Liver (tissue), 9 donors: ENCODE data around the gene ARHGAP29. TPM values are rescaled to one million over a fixed set of nuclear protein-coding genes. Genes with fewer than 3 reads are reported as not detected.

Experiments
- DNase-seq: peaks from one replicate; pipeline ENCODE4 v3.0.0-alpha.2; 2017; ENCODE audit warnings: low spot score
- H3K27ac ChIP-seq, 2 donors: one replicate each; pipeline ENCODE4 v1.7.0; 2013; ENCODE audit warnings: inconsistent platforms in 2 of 2, low read length in 2 of 2, control low read depth in 1 of 2, low read depth in 1 of 2, mild to moderate bottlenecking in 1 of 2
- H3K27me3 ChIP-seq, 4 donors: one replicate each; pipeline versions ENCODE4 v1.6.1 to v1.7.0; 2013; ENCODE audit warnings: low read length in 3 of 4, inconsistent platforms in 1 of 4, mild to moderate bottlenecking in 1 of 4, moderate library complexity in 1 of 4; ENCODE audit not compliant: control insufficient read depth in 4 of 4, insufficient read depth in 4 of 4
- H3K36me3 ChIP-seq, 4 donors: one replicate each; pipeline versions ENCODE4 v1.6.1 to v1.7.0; 2013; ENCODE audit warnings: low read length in 3 of 4, mild to moderate bottlenecking in 3 of 4, low read depth in 1 of 4, moderate library complexity in 1 of 4; ENCODE audit not compliant: control insufficient read depth in 4 of 4, insufficient read depth in 3 of 4
- H3K4me1 ChIP-seq, 4 donors: one replicate each; pipeline versions ENCODE4 v1.6.1 to v1.7.0; 2013; ENCODE audit warnings: low read length in 3 of 4, mild to moderate bottlenecking in 3 of 4, moderate library complexity in 1 of 4; ENCODE audit not compliant: control insufficient read depth in 4 of 4, insufficient read depth in 4 of 4
- H3K4me3 ChIP-seq, 3 donors: one replicate each; pipeline versions ENCODE4 v1.6.1 to v1.7.0; 2013; ENCODE audit warnings: low read length in 3 of 3, control low read depth in 1 of 3, low read depth in 1 of 3, mild to moderate bottlenecking in 1 of 3
- H3K9ac ChIP-seq, 2 donors: one replicate each; pipeline ENCODE4 v1.7.0; 2013; ENCODE audit warnings: low read length in 2 of 2, mild to moderate bottlenecking in 2 of 2, moderate library complexity in 2 of 2, control low read depth in 1 of 2, low read depth in 1 of 2
- H3K9me3 ChIP-seq, 4 donors: one replicate each; pipeline versions ENCODE4 v1.6.1 to v1.7.0; 2013; ENCODE audit warnings: low read length in 3 of 4; ENCODE audit not compliant: control insufficient read depth in 4 of 4
- ATF3 ChIP-seq: IDR thresholded peaks from 2 replicates; pipeline ENCODE4 v1.6.1; 2016; ENCODE audit warnings: antibody characterized with exemption
- EGR1 ChIP-seq, 2 donors: IDR thresholded peaks; 2 replicates each; pipeline ENCODE4 v1.6.1; 2016 to 2018; ENCODE audit warnings: antibody characterized with exemption in 2 of 2, low read depth in 2 of 2
- FOXA1 ChIP-seq: IDR thresholded peaks from 2 replicates; pipeline ENCODE4 v1.6.1; 2016; ENCODE audit warnings: antibody characterized with exemption
- GABPA ChIP-seq, 2 donors: IDR thresholded peaks in 1 of 2; conservative IDR thresholded peaks in 1 of 2; 2 replicates each; pipeline ENCODE4 v1.6.1; 2016; ENCODE audit warnings: antibody characterized with exemption in 2 of 2, mild to moderate bottlenecking in 1 of 2, moderate library complexity in 1 of 2
- JUND ChIP-seq, 2 donors: IDR thresholded peaks; 2 replicates each; pipeline ENCODE4 v1.6.1; 2016; ENCODE audit warnings: antibody characterized with exemption in 2 of 2
- MAX ChIP-seq: IDR thresholded peaks from 2 replicates; pipeline ENCODE4 v1.6.1; 2016; ENCODE audit warnings: antibody characterized with exemption
- NR2F2 ChIP-seq: IDR thresholded peaks from 2 replicates; pipeline ENCODE4 v1.6.1; 2016; ENCODE audit warnings: antibody characterized with exemption
- RAD21 ChIP-seq, 2 donors: IDR thresholded peaks; 2 replicates each; pipeline ENCODE4 v1.6.1; 2016; ENCODE audit warnings: antibody characterized with exemption in 2 of 2, mild to moderate bottlenecking in 2 of 2
- REST ChIP-seq: IDR thresholded peaks from 2 replicates; pipeline ENCODE4 v1.6.1; 2016; ENCODE audit warnings: antibody characterized with exemption, mild to moderate bottlenecking
- RXRA ChIP-seq, 2 donors: IDR thresholded peaks; 2 replicates each; pipeline ENCODE4 v1.6.1; 2017 to 2018; ENCODE audit warnings: antibody characterized with exemption in 2 of 2, mild to moderate bottlenecking in 1 of 2
- SP1 ChIP-seq: IDR thresholded peaks from 2 replicates; pipeline ENCODE4 v1.6.1; 2018; ENCODE audit warnings: antibody characterized with exemption, mild to moderate bottlenecking
- YY1 ChIP-seq: IDR thresholded peaks from 2 replicates; pipeline ENCODE4 v1.6.1; 2016; ENCODE audit warnings: antibody characterized with exemption, mild to moderate bottlenecking
- ZBTB33 ChIP-seq: IDR thresholded peaks from 2 replicates; pipeline ENCODE4 v1.6.1; 2016; ENCODE audit warnings: antibody characterized with exemption
- WGBS: extraction: QIAGEN DNeasy Blood & Tissue Kit; methylation state at CpG from one replicate; pipeline ENCODE4 v1.1.7; 2013; 5-methylcytosine and 5-hydroxymethylcytosine counted together
- polyA plus RNA-seq, 2 donors: library from polyadenylated mRNA; stranded (reverse) in 1 of 2; unstranded in 1 of 2; fragments of 200-250 nt in 1 of 2; fragments of >200 nt in 1 of 2; fragmentation: Nextera tagmentation in 1 of 2; extraction: Ambion mirVana in 1 of 2; gene quantifications; one replicate each; pipeline versions ENCODE4 v1.2.1 to v1.2.3, GENCODE V29; 2013 to 2015
- total RNA-seq, 2 donors: library from RNA; depleted of rRNA; stranded (reverse); fragments of >200 nt; gene quantifications; one replicate each; pipeline ENCODE4 v1.2.3, GENCODE V29; 2014
- donor health status: healthy.
- donor health status: healthy.
- donor health status: healthy.
- donor health status: healthy.
- donor health status: healthy.

Gene ARHGAP29
- total and polyA plus RNA-seq, 4 donors, result 8.3 to 27.7 (median 13.2) TPM

- H3K9me3 ChIP-seq, result no peaks in the 10 kb centered on the region
- 86% methylated on average over 5 of the region's 5 CpGs for WGBS
- no peaks in the 10 kb centered on the region for H3K36me3 ChIP-seq
- no peak for DNase-seq
- H3K4me3 ChIP-seq, result no peak overlapping the region
- H3K4me1 ChIP-seq, result peaks cover under 1 to 11% (median 7%) of the 10 kb centered on the region in 4 donors
- H3K27me3 ChIP-seq, result no peaks in the 10 kb centered on the region
- H3K9ac ChIP-seq, result no peak overlapping the region
- TF ChIP-seq SP1 (no peak), GABPA (IDR thresholded peaks at IDR 0.05 in 1 of 2, conservative IDR thresholded peaks at IDR 0.05 in 1 of 2) (no peak), MAX (no peak), ATF3 (no peak), YY1 (no peak), NR2F2 (no peak), EGR1 (IDR thresholded peaks at IDR 0.05; ENCODE audit: low read depth in 2 of 2) (no peak), RAD21 (IDR thresholded peaks at IDR 0.05) (no peak), FOXA1 (no peak), JUND (IDR thresholded peaks at IDR 0.05) (no peak), RXRA (IDR thresholded peaks at IDR 0.05) (no peak), REST (no peak), ZBTB33 (no peak)
- H3K27ac ChIP-seq, result no peak overlapping the region
These were observed 115.0 kb downstream of the ARHGAP29 start for GRCh38 chr1:94122201-94122970.

Other genes with a start within 250 kb of the ARHGAP29 start
- 1 to 10 TPM in 1 of 2 donors, under 1 TPM in 1; 0.19 to 1.5 TPM for gene ABCA4, start 116.4 kb downstream of the ARHGAP29 start, total RNA-seq
- gene ABCA4, start 116.4 kb downstream of the ARHGAP29 start, polyA plus RNA-seq, result under 1 TPM; 0.32 to 0.43 TPM
- gene ABCD3, start 180.8 kb upstream of the ARHGAP29 start, total RNA-seq, result 100 to 1,000 TPM in 1 of 2 donors, 10 to 100 TPM in 1; 71.6 to 133 TPM
- 10 to 100 TPM; 49.2 to 53.4 TPM for gene ABCD3, start 180.8 kb upstream of the ARHGAP29 start, polyA plus RNA-seq